ENCODE measurements around the gene TGFB2.

Gene TGFB2

DNA sequence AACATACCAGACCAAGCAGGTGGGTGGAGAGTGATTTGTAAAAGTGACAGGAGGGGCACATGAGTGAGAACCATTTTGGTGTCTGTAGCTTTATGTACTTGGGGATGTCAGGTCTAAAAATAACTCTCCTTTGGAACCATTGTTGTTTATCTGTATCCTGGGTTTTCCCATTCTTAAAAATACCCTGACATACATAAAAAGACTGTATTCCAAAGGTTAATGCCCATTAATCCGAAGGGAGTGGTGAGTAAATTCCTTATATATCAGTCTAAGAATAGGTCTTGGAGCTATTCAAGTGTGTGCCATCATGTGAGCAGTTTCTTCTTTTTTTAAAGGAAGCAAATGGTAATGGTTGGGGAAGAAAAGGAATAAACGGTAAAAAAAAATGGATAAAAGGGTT is 117.5 kb downstream of the TGFB2 start:
- DNase-seq (ENCODE audit: low read depth) = no peak

DNA sequence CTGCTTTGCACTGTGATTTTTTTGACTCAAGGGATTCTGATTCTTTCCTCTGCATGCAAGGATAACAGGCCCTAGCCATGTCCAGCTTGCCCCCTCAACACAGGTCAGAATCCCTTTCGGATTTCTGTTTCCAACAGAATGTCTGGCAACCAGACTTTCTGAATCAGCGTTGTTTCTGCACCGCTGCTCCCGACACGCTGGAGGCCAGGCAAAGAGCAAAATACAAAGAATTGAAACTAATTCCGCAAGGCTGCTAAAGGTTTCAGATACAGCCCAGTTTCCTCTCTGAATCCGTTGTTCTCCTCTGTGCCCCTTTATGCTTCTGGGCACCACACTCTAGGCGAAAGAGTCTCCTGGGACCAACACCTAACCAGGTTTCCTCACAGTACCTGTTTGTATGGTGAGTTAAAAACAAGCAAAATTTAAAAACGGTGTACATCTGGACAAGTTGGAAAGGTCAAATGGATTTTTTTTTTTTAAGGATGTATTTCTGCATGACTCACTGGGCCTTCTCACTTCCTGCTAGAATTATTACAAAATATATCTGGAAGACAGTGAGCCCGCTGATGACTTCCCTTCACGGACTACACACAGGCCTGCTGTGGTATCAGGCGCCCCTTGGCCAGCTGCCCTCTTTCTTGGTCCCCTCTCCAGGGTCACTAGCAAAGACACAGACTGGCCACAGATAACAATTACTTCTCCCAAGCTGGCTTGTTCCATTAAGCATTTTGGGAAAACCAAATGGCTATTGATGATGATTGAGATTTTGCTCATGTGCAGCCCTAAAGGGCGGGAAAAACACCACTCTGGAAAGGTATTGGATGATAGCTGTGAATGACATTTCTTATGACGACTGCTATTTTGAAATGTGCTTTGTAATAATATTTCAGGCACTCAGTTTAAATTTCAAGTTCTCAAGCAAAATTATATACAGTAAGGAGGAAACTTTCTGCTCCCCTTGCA is 118.3 kb downstream of the TGFB2 start:
- DNase-seq (ENCODE audit: low read depth) = no peak

DNA sequence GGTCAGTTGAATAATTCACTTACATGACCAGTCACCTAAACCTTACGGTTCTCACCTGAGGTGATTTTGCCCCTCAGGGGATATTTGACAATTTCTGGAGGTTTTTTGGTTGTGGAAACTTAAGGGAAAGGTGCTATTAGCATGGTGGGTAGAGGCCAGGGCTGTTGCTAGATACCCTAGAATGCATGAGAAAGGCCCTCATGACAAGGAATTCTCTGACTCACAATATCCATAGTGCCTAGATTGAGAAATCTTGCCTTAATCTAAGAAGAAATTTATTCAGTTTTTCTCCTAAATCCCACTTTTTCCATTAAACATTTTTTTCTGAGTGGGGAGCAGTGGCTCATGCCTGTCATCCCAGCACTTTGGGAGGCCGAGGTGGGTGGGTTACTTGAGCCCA is 119.7 kb downstream of the TGFB2 start:
- DNase-seq (ENCODE audit: low read depth) = no peak

- no peak for DNase-seq (ENCODE audit: low read depth)
Observed at GRCh38 chr1:218466341-218467010, 121.3 kb downstream of the TGFB2 start.

GRCh38 chr1:218467101-218468072 is 122.3 kb downstream of the TGFB2 start:
- no peak for DNase-seq (ENCODE audit: low read depth)

DNA sequence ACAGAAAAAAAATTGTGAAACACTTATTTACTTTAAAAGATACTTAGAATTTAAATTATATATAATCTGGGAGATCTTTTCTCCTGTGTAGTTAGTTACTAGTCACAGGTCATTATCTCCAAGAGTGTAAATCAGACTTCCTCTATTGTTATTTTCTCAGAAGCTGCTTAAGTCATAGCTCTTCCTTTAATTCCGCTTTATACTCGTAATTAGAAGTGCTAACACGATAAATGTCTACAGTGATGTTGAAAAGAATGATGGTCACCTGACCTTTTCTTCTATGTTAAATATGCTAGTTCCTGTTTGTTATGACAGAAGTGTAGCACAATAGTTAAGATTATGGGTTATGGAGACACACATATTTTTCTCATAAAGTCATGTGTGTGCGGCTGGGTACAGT is 123.6 kb downstream of the TGFB2 start:
- DNase-seq (ENCODE audit: low read depth) = no peak

DNA sequence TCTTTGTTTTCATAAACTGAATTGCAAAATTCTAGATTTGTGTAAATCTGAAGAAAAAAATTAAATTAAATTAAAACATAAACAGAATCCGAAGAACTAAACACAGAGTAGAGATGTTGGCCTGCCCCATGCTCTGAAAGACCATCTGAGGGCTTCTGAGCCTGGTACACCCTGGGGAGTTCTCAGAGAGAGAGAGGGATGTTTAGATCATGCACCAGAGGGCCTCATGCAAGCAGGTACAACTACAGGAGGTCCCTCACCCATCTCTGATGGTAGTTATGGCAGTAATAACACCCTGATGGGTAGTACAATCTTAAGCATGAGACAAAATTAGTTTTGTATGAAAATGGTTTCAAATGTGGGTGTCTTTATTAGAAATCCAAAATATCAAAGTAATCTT is 127.7 kb downstream of the TGFB2 start:
- DNase-seq (ENCODE audit: low read depth) = no peak

DNA sequence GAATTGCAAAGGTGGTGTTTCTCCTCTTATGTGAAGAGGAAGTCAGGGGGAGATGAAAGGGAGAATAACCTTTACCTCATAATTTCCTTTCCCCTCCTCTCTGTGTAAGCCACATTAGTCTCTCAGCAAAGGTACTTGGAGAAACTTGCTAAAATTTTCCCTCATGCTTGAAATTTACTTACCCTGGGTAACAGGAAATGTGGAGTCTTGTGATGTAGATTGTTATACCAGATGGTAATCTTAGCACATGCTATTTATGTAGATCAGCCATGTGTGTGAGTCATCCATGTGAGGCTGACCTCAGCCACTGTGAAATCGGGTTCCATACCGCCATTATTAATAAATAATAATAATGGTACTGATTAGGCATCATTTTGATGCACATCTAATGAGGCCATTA is 128.4 kb downstream of the TGFB2 start:
- no peak for DNase-seq (ENCODE audit: low read depth)

GRCh38 chr1:218474128-218474527 is 129.0 kb downstream of the TGFB2 start:
- no peak for DNase-seq (ENCODE audit: low read depth)

DNA sequence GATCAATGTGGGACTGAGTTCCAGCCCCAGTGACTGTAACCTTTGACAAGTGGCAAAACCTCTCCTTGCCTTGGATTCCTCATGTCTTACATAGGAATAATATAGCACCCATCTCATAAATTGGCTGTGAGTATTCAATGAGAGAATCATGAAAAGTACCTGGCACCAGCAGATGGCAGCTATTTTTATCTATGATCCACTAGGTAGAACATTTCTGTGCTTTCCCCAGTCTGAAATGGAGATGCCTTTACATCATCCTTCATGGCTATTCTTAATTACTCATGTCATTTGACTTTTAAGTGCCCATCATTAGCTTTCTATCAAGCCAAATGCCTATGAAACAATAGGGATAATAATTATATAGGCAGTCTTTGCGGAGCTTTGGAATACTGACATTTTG is 130.1 kb downstream of the TGFB2 start:
- DNase-seq (ENCODE audit: low read depth) = no peak

DNA sequence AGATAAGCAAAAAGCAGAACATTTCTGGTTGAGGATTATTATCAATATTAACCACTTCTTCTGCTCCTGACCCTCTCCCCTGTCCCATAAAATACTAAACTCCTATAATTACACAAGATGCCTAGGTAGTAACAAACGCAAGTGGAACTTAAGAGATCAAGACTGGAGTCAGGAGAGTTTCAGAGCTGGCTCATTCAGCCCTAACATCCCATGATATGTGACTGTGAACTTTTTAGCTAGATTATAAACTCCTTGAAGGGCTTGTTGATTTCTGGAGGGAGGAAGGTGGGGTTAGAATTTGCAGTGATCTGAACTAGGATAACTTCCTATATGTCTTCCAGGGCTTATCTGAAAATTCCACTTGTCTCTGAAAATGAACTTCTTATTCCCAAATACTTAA is 130.6 kb downstream of the TGFB2 start:
- no peak for DNase-seq (ENCODE audit: low read depth)

DNA sequence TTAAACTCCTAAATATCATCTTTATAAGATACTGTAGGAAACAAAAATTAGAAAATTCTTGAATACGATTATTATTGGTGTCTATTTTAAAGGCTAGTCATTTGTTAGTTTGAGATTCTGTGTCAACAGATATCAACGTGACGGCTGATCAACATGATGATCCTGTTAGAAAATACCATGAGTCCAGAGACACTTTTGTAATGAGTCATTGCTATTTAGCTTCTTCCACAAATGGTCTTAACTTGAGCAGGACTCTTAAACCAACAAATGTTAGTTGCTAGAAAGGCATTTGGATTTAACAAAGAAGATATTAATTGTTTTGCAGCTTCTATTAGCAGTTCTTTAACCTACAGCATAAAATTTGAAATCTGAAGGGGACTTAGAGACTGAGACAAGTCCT is 131.2 kb downstream of the TGFB2 start:
- DNase-seq (ENCODE audit: low read depth) = no peak

- DNase-seq (ENCODE audit: low read depth) = no peak
Observed at GRCh38 chr1:218478336-218478735, 133.2 kb downstream of the TGFB2 start.

GRCh38 chr1:218479436-218480115 is 134.4 kb downstream of the TGFB2 start:
- DNase-seq (ENCODE audit: low read depth) = no peak

DNA sequence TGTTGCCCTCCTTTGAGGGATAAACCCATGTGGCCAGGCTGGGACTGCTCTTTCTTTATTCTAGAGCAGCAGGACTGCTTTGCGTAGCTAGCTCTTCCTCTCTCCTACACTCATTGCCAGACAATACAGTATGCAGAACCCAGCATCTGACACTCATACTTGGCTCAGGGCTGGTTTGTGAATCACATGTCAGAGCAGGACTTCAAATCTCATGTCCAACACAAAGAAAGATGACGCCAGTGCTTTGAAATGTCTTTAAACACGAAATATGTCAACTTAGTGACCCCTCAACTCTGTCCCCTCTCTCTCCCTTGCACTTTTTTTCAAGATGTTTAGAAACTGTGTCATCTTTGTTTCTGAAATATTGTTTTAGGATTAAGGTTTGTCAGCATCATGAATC is 135.0 kb downstream of the TGFB2 start:
- DNase-seq (ENCODE audit: low read depth) = no peak

DNA sequence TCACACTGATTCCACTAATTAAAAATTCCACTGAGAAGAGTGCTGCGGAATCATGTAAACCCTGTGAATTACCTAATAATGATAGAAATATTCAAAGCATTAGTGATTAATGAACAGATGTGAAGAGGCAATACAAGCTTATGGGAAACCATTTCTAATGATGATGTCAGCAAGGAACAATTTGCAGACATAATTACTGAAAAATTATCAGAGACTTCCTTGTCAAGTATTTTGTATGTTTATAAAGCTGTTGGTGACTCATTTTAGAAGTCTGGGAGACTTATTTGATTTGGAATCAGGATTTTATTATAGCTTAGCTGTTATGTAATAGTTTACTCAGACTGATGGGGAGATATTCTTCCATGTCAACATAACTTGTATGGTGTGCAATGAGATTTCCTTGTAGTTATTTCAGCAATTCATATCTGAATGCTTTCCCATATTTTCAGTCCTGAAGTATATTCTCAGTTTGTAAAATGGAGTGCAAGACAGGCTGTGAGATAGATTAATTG is 135.5 kb downstream of the TGFB2 start:
- DNase-seq (ENCODE audit: low read depth) = no peak

- DNase-seq (ENCODE audit: low read depth) = no peak
Observed at GRCh38 chr1:218481116-218481775, 136.1 kb downstream of the TGFB2 start.

DNA sequence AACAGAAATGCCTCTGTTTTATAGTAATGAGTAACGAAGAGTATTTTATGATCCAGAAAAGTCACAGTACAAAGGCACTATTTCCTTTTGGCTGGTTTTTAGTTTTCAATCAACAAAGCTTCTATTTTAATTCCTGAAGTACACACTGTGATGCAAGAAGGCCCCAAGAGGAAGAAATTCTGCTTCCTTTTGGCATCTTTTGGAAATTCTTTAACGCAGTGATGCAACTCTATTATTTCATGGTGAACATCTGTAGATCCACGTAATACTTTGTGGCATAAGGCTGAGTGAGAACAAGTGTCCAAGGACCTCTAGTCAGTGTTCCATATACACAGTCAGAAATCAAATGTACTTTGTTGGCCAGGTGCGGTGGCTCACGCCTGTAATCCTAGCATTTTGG is 137.5 kb downstream of the TGFB2 start:
- no peak for DNase-seq (ENCODE audit: low read depth)

DNA sequence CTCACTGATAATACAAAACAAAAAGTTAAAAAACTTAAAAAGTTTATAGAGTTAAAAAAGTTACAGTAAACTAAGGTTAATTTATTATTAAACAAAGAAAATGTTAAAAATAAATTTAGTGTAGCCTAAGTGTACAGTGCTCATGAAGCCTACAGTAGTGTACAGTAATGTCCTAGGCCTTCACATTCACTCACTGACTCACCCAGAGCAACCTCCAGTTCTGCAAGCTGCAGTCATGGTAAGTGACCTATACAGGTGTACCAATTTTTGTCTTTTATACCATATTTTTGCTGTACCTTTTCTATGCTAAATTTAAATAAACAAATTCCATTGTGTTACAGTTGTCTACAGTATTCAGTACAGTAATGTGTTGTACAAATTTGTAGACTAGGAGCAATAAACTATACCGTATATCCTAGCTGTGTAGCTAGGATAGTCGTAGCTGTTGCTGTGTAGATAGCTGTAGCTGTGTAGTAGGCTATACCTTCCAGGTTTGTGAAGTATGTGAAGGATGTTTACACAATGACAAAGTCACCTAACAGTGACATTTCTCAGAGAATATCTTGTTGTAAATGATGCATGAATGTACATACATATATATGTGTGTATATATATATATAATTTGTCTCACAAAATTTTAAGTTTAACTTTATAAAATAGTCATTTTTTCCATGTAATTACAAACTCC is 140.2 kb downstream of the TGFB2 start:
- no peak for DNase-seq (ENCODE audit: low read depth)

DNA sequence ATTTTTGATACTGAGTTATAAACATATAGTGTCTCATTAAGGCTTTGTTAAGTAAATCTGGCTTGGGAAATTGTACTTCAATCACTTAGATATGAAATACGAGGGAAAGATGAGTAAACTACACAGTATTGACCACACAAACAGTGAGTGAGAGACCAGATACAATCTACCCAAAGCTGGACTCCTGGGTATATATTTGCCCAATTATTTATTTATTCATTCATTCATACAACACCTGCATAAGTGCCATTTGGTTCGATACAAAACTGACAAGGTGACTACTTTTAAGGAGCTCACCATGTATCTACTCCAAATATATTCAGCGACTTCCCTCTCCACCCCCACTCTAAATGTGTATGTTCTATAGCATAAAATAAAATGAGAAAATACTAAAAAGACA is 143.4 kb downstream of the TGFB2 start:
- no peak for DNase-seq (ENCODE audit: low read depth)
